ENCODE measurements around the gene NCAM2. TPM values are rescaled to one million over a fixed set of nuclear protein-coding genes. Genes with fewer than 3 reads are reported as not detected.

Gene NCAM2
- total and polyA plus RNA-seq, 2 donors (not counting 3 experiments of a cell fraction or from before 2014, with no cell fraction given) = 0.11 to 0.27 TPM

DNA sequence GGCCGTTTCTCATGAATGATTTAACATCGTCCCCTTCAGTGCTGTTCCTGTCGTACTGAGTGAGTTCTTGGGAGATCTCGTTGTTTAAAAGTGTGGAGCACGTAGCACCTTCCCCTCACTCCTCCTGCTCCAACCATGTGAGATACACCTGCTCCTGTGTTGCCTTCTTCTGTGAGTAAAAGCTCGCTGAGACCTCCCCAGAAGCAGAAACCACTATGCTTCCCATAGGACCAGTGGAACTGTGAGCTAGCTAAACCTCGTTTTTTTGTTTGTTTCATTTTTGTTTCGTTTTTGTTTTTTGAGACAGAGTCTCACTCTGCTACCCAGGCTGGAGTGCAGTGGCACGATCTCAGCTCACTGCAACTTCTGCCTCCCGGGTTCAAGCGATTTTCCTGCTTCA is 198.6 kb downstream of the NCAM2 start:
- Histone ChIP-seq H3K27ac (ENCODE audit: insufficient read depth, low read depth, low read length) (no peak overlapping the region), H3K4me3 (replicated peaks in 1 of 3; ENCODE audit: insufficient read depth in 1 of 3, low read depth in 1 of 3, low read length in 3 of 3) (no peak overlapping the region), H3K4me2 (ENCODE audit: insufficient read depth, low read length) (no peak overlapping the region), H3K4me1 (ENCODE audit: control insufficient read depth, extremely low read depth, insufficient read depth, low read length) (peaks cover 3% of the 10 kb centered on the region), H2AFZ (ENCODE audit: low read depth, low read length) (no peak overlapping the region), H3K9ac (replicated peaks; ENCODE audit: extremely low read depth, insufficient read depth, low read length) (no peak overlapping the region), H3K9me1 (replicated peaks; ENCODE audit: control insufficient read depth, extremely low read depth, insufficient read depth, low read length) (no peaks in the 10 kb centered on the region), H3K36me3 (ENCODE audit: control insufficient read depth in 2 of 2, extremely low read depth in 1 of 2, insufficient read depth in 2 of 2, low read length in 2 of 2) (no peaks in the 10 kb centered on the region), H4K20me1 (replicated peaks; ENCODE audit: control insufficient read depth, extremely low read depth, insufficient read depth, low read length) (no peaks in the 10 kb centered on the region), H3K27me3 (ENCODE audit: control insufficient read depth in 2 of 2, insufficient read depth in 2 of 2, low read length in 2 of 2) (no peaks in the 10 kb centered on the region), H3K9me3 (replicated peaks; ENCODE audit: control insufficient read depth, insufficient read depth, low read length) (no peaks in the 10 kb centered on the region), H3K79me2 (ENCODE audit: control insufficient read depth, insufficient read depth, low read length) (no peaks in the 10 kb centered on the region)
- BruUV-seq (replicated peaks) = no TSS peak
- intact Hi-C loops (cut with micrococcal nuclease) = no loop called here
- dilution Hi-C loops (cut with MboI; ENCODE audit: extremely low pct_ligation_motif_present, low sequenced_read_pairs) = no loop called here
- DNase-seq (ENCODE audit: low read depth, low spot score) (no peak), FAIRE-seq (no peak)
- ChIA-PET POLR2A (no interaction called here), CTCF (no interaction called here)
- TF ChIP-seq POLR2AphosphoS5 (IDR thresholded peaks at IDR 0.05; ENCODE audit: insufficient read depth, low read depth, low read length) (no peak), MYC (IDR thresholded peaks at IDR 0.05; ENCODE audit: low read depth, low read length) (no peak), JUN (IDR thresholded peaks at IDR 0.05; ENCODE audit: borderline replicate concordance, insufficient read depth, insufficient read length, low read depth) (no peak), GATA2 (IDR thresholded peaks at IDR 0.05; ENCODE audit: insufficient read depth, insufficient read length, low read depth, low read length) (no peak), FOS (IDR thresholded peaks at IDR 0.05; ENCODE audit: borderline replicate concordance, insufficient read depth, low read length) (no peak), EZH2 (IDR thresholded peaks at IDR 0.05; ENCODE audit: borderline replicate concordance, low read depth, low read length, severe bottlenecking) (no peak), POLR2A (IDR thresholded peaks at IDR 0.05; ENCODE audit: low read depth, low read length) (no peak)
- TF ChIP-seq, protein P1, sequence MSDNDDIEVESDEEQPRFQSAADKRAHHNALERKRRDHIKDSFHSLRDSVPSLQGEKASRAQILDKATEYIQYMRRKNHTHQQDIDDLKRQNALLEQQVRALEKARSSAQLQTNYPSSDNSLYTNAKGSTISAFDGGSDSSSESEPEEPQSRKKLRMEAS (IDR thresholded peaks at IDR 0.05; ENCODE audit: insufficient read depth, insufficient read length) = no peak
- TF ChIP-seq, protein P2, sequence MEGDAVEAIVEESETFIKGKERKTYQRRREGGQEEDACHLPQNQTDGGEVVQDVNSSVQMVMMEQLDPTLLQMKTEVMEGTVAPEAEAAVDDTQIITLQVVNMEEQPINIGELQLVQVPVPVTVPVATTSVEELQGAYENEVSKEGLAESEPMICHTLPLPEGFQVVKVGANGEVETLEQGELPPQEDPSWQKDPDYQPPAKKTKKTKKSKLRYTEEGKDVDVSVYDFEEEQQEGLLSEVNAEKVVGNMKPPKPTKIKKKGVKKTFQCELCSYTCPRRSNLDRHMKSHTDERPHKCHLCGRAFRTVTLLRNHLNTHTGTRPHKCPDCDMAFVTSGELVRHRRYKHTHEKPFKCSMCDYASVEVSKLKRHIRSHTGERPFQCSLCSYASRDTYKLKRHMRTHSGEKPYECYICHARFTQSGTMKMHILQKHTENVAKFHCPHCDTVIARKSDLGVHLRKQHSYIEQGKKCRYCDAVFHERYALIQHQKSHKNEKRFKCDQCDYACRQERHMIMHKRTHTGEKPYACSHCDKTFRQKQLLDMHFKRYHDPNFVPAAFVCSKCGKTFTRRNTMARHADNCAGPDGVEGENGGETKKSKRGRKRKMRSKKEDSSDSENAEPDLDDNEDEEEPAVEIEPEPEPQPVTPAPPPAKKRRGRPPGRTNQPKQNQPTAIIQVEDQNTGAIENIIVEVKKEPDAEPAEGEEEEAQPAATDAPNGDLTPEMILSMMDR (IDR thresholded peaks at IDR 0.05; ENCODE audit: extremely low read depth in 1 of 2, insufficient read depth in 1 of 2, low read depth in 1 of 2, low read length in 2 of 2) = no peak
